ENCODE data around the gene TYRO3. TPM values are rescaled to one million over a fixed set of nuclear protein-coding genes. Genes with fewer than 3 reads are reported as not detected.
"Not testable (repeated sequence)": the region's sequence is repeated elsewhere in the genome, so short reads cannot be mapped to it uniquely, and the experiment has no call there.

The TYRO3 gene
- polyA plus RNA-seq, 1 donor, result 15.9 TPM

DNA sequence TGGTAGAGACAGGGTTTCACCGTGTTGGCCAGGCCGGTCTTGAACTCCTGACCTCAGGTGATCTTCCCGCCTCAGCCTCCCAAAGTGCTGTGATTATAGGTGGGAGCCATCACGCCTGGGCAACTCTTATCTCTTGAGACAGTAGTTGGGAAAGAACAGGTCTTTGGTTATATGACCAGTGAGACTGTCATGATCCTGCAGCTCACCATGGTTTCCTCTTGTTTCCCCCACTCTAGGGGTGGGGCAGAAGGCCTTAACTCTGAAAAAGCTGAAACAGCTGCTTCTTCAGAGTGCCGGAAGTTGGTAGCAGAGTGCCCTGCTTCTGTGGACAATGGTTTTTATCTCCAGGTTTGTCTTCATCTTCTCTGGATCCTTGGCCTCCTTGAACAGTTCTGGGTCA is 4.7 kb upstream of the TYRO3 start:
- DNase-seq (ENCODE audit: low read depth), result no peak

DNA sequence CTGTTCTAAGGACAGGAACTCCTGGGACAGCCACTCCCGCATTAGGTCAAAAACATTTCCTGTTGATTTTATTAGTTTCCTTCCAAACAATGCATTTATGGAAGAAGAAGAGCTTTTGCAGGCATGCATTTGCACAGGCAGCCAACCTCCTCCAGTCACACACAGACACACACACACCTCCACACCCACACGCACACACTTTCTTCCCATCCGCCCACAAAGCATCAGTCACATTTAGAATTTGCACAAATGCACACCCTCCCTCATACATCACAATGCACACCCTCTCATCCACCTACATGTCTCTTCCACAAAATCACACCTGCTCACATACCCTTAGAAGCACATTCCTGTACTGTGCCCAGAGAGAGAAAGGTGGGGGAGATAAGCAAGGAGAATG is 4.1 kb upstream of the TYRO3 start:
- no peak for DNase-seq (ENCODE audit: low read depth)

- DNase-seq (ENCODE audit: low read depth), result no peak
Observed at GRCh38 chr15:41556677-41557076, 2.3 kb upstream of the TYRO3 start.

DNA sequence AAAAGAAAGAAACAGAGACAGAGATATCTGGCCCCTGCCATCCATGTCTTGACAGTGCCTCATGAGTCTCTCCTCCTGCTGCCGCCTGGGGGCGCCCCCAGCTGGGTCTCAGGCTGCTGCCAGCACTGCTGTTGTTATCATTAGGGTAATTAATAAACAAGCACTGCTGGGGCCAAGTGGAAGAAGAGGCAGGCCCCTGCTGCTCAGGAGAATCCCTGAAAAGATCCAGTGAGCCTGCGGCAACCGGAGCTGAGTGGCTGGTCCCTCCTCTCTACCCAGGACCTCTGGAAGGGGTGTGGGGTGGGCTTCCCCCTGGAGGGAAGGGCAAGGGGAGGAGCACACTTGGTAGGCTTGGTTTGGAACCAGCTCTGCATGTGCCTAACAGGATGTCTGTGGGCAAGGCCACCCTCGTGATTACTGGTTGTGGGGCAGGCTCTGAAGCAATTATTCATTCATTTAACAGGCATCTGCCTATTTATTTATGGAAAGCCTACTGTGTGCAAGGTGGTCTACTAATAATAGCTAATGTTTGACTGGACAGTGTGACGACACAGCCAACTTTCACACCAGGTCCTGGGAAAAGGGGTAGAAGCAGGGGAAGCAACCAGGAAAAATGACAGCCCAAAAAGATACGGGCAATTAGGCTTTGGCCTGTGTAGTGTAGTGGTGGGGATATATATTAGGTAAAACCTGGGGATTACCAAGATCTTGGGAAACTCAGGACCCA is 1.2 kb upstream of the TYRO3 start:
- DNase-seq (ENCODE audit: low read depth), result no peak

GRCh38 chr15:41559239-41559782 is 299 bp downstream of the TYRO3 start:
- DNase-seq (ENCODE audit: low read depth), result no peak

DNA sequence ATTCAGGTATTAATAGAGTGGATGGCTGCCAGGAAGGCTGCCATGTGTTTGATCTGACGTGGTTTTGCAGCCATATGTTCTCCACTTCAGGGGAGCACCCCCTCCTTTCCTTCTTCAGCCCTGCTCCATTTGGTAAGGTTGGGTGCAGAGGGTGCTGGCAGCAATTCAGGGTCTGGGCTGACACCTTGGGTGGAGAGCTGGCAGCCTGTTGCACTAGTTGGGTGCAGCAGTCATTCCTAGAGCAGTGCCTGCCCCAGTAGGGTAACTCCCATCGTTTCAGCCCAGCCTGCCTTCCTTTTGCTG is 1.5 kb downstream of the TYRO3 start:
- DNase-seq (ENCODE audit: low read depth), result no peak

DNA sequence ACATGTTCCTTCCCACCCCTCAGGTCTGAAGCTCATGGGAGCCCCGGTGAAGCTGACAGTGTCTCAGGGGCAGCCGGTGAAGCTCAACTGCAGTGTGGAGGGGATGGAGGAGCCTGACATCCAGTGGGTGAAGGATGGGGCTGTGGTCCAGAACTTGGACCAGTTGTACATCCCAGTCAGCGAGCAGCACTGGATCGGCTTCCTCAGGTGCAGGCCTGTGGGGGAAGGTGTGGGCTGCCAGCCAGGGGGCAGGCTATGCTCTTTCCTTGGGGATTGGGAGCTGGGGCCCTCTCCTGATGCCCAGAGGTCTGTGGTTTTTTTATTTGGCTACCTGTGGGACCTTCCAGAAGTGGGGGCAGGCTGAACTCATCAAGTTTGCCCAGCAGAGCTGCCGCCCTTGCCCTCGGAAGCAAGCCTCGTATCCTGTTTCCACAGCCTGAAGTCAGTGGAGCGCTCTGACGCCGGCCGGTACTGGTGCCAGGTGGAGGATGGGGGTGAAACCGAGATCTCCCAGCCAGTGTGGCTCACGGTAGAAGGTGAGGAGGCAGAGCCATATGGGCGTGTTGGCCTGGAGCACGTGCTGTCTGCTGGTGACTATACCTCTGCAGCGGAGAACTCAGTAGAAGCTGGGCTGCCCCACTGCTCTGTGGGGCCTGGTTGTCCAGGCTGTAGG is 2.2 kb downstream of the TYRO3 start:
- DNase-seq (ENCODE audit: low read depth), result no peak

DNA sequence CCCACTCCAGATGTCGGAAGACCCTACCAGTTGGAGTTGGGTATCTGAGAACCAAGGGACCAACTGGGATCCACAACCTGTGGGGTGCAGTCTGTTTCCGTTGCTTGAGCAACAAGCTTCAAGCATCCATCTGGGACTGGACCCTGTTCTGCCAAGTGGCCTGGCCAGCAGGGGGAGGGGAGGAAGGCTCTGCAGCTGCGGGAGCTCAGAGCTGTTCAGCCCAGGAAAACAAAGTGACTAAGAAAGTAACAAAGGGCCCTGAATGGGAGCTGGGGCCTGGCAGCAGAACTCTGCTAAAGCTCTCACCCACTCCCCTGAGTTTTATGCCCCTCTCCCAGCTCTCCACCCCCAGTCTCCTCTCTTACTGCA is 2.7 kb downstream of the TYRO3 start:
- DNase-seq (ENCODE audit: low read depth), result no peak

DNA sequence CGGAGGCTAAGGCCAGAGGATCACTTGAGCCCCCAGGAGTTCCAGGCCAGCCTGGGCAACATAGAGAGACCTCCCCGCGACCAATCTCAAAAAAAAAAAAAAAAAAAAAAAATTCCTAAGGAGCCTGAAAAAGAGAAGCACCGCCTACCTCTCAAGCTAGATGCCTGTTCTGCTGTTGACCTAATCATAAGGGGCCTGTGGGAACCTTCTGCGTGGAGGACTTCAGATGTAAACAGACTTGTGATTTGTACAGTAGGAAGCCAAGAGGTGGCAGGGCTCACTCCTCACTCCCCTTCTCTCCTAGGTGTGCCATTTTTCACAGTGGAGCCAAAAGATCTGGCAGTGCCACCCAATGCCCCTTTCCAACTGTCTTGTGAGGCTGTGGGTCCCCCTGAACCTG is 3.2 kb downstream of the TYRO3 start:
- DNase-seq (ENCODE audit: low read depth), result no peak

DNA sequence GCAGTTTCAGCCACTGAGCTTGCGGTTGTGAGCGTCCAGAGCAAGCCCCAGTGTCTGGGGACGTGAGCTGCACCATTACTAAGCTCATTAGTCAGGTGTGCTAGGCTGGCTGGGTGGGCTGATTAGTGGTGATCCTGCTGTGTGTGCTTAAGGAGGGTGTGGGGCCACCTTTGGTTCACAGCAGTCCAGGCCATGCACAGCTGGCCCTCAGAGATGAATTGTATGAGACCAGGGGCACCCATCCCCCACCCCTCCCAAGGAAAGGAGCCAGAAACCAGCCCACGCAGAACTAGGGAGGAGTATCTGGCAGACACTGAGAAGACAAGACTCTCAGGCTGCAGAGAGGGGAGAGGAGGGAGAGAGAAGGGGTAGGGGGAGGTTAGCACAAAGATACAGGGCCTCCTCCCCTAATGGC is 3.8 kb downstream of the TYRO3 start:
- DNase-seq (ENCODE audit: low read depth), result no peak

GRCh38 chr15:41564286-41564959 is 5.4 kb downstream of the TYRO3 start:
- DNase-seq (ENCODE audit: low read depth), result no peak

GRCh38 chr15:41564960-41565502 is 6.0 kb downstream of the TYRO3 start:
- DNase-seq (ENCODE audit: low read depth), result no peak

- DNase-seq (ENCODE audit: low read depth), result no peak
Observed at GRCh38 chr15:41565702-41566101, 6.7 kb downstream of the TYRO3 start.

GRCh38 chr15:41566121-41566885 is 7.3 kb downstream of the TYRO3 start:
- no peak for DNase-seq (ENCODE audit: low read depth)

DNA sequence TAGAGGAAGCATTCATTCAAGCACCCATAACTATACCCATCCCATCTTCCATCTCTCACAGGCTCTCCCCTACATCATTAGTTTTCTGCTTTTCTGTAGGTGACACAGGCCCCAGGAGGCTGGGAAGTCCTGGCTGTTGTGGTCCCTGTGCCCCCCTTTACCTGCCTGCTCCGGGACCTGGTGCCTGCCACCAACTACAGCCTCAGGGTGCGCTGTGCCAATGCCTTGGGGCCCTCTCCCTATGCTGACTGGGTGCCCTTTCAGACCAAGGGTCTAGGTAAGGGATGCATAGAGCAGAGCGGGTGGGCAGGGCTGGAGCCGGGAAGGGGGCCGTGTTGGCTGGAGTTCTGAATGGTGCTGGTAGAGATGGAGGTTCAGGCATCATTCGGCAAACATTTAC is 8.2 kb downstream of the TYRO3 start:
- DNase-seq (ENCODE audit: low read depth), result no peak

DNA sequence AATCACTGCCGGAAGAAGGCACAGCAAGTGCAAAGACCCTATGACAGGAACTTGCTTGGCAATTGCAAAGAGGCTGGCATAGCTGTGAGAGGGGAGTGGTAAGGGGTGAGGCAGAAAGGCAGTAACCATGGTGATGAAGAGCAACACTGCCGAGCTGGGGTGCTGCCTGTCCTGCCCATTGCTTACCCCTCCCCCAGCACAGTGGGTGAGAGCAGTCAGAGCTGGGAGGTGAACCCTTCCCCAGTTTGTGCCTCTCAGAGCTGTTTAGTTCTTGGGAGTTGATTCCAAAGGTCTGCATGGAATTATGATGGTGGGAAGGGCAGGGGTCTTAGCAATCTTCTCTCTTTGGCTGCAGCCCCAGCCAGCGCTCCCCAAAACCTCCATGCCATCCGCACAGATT is 8.8 kb downstream of the TYRO3 start:
- DNase-seq (ENCODE audit: low read depth), result no peak

DNA sequence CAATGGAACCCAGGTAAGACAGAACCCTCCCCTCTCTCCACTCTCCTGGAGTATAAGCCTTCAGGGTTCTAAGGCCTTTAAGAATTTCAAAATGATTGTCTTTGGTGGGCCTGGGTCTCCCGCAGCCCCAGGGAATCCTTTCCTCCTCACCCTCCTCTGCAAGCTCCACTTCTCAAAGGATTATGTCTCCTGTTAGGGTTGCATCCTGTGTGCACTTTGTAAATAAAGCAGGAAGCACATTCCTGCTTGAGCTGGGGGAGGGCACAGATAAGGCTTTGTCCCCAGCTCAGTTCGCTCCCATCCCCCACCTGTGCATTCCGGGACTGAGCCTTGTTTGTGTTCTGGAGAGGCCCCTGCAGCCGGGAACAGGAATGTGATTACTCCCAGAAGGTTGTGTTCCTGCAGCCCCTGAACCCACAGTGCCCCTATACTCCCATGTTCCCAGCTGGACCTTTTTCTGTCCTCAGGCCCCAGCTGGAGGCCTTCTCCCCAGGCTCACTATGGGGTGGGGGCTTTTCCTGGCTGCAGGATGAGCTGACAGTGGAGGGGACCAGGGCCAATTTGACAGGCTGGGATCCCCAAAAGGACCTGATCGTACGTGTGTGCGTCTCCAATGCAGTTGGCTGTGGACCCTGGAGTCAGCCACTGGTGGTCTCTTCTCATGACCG is 9.5 kb downstream of the TYRO3 start:
- DNase-seq (ENCODE audit: low read depth), result no peak

GRCh38 chr15:41569232-41569631 is 10.2 kb downstream of the TYRO3 start:
- DNase-seq (ENCODE audit: low read depth), result not testable (repeated sequence)

- no peak for DNase-seq (ENCODE audit: low read depth)
Observed at GRCh38 chr15:41570764-41571163, 11.8 kb downstream of the TYRO3 start.

DNA sequence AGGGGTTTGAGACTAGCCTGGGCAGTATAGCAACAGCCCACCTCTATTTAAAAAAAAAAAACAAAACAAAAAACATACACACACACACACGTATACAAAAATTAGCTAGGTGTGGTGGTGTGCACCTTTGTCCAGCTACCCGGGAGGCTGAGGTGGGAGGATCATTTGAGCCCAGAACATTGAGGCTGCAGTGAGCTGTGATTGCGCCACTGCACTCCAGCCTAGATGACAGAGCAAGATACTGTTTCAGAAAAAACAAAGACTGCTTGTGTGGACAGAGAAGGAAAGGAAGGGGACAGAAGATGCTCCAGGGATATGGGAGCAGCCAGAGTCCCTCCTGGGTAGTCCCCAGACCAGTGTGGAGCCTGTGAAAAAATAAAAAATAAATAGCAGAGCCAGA is 12.9 kb downstream of the TYRO3 start:
- DNase-seq (ENCODE audit: low read depth), result no peak

DNA sequence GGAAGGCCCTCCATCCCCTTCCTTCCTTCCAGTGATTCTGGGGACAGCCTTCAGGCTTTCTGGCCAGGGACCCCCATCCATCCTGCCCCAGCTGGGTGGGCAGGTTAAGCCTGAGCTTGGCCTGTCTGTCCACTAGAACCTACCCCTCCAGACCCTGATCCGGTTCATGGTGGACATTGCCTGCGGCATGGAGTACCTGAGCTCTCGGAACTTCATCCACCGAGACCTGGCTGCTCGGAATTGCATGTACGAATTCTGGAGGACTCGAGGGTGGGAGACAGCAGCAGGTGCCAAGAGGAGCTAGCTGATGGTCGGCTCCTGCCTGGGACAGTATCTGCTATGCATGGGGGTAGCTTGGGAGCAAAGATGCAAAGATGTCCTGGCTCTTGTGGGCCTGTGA is 13.9 kb downstream of the TYRO3 start:
- no peak for DNase-seq (ENCODE audit: low read depth)
